Effector memory CD4-positive, alpha-beta T cell (primary cell): ENCODE measurements around the gene DCAF8L2.

Experiments used
- DNase-seq, 3 donors: peaks; one replicate each; pipeline ENCODE4 v3.0.0-alpha.2; 2020
- H3K27ac ChIP-seq: 2 replicates; pipeline ENCODE4 v1.7.0; 2013; ENCODE audit warnings: mild to moderate bottlenecking, low read length, moderate library complexity; ENCODE audit not compliant: insufficient read depth, poor library complexity, severe bottlenecking
- H3K27me3 ChIP-seq: replicated peaks from 2 replicates; pipeline ENCODE4 v1.7.0; 2013; ENCODE audit warnings: mild to moderate bottlenecking, low read length; ENCODE audit not compliant: insufficient read depth, control insufficient read depth, poor library complexity, severe bottlenecking
- H3K36me3 ChIP-seq: 2 replicates; pipeline ENCODE4 v1.7.0; 2013; ENCODE audit warnings: mild to moderate bottlenecking, low read length, moderate library complexity; ENCODE audit not compliant: control insufficient read depth, insufficient read depth
- H3K4me1 ChIP-seq: 2 replicates; pipeline ENCODE4 v1.7.0; 2013; ENCODE audit warnings: low read length, mild to moderate bottlenecking; ENCODE audit not compliant: control insufficient read depth, insufficient read depth, poor library complexity, severe bottlenecking
- H3K4me3 ChIP-seq: 2 replicates; pipeline ENCODE4 v1.7.0; 2013; ENCODE audit warnings: low read length, low read depth, mild to moderate bottlenecking; ENCODE audit not compliant: insufficient read depth, poor library complexity, severe bottlenecking
- H3K9me3 ChIP-seq: 2 replicates; pipeline ENCODE4 v1.7.0; 2013; ENCODE audit warnings: mild to moderate bottlenecking, low read length, moderate library complexity; ENCODE audit not compliant: control insufficient read depth

DCAF8L2 gene

DNA sequence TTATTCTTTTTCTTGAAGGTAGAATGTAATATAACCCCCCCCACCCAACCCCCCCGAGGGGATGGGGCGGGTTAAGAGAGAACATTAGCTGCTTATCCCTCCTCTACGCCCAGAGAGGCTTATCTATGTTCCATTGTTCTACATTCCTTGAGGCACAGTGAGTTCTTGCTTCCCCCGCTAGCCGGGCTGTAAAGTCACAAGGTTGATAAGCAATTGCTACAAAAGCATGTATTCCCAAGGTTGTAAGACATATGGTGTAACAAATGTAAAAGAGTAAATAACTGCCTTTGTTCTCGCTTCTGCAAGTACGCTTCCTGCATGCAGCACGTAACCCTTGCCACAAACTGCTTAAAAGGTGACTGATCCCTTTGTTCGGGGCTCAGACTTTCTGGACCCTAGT is 8.2 kb downstream of the DCAF8L2 start:
- H3K4me1 ChIP-seq = no peaks in the 10 kb centered on the region
- no peaks in the 10 kb centered on the region for H3K27me3 ChIP-seq
- no peak overlapping the region for H3K4me3 ChIP-seq
- no peak overlapping the region for H3K27ac ChIP-seq
- no peaks in the 10 kb centered on the region for H3K9me3 ChIP-seq
- no peak for DNase-seq
- H3K36me3 ChIP-seq = no peaks in the 10 kb centered on the region

DNA sequence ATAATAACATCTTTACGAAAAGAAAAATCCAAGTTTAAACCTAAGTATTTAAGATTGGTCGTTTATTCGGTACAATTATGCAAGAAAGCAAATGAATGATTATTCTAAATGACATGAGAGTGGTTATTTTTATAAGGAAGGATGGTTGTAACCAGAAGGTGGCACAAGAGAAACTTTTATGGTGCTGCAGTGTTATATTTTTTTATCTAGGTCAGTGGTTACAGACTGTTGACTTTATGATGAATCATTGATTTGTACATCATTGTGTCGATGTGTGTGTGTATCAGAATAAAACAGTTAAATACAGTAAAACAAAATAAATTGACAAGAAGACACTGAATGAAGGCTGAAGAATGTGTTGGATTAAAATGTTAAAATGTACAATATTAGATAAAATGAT is 9.8 kb downstream of the DCAF8L2 start:
- H3K27me3 ChIP-seq = no peaks in the 10 kb centered on the region
- no peaks in the 10 kb centered on the region for H3K36me3 ChIP-seq
- H3K4me3 ChIP-seq = no peak overlapping the region
- H3K9me3 ChIP-seq = no peaks in the 10 kb centered on the region
- H3K4me1 ChIP-seq = no peaks in the 10 kb centered on the region
- no peak for DNase-seq
- no peak overlapping the region for H3K27ac ChIP-seq

DNA sequence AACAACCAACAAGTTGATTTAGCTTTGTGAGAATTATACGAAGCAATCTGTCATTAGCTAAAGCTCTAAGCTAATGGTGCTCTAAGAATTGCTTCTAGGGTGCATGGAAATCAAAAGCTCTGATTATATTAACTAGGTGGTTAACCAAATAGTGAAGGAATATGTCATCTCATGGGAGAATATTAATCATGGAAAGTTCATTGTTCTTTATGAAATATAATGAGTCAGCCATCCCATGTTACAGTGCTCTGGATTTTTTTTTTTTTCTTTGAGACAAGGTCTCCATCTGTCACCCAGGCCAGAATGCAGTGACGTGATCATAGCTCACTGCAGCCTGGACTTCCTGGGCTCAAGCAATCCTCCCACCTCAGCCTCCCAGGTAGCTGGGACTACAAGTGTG is 10.5 kb downstream of the DCAF8L2 start:
- no peaks in the 10 kb centered on the region for H3K36me3 ChIP-seq
- H3K4me1 ChIP-seq = no peaks in the 10 kb centered on the region
- no peaks in the 10 kb centered on the region for H3K27me3 ChIP-seq
- no peak overlapping the region for H3K27ac ChIP-seq
- H3K4me3 ChIP-seq = no peak overlapping the region
- H3K9me3 ChIP-seq = no peaks in the 10 kb centered on the region
- no peak for DNase-seq

DNA sequence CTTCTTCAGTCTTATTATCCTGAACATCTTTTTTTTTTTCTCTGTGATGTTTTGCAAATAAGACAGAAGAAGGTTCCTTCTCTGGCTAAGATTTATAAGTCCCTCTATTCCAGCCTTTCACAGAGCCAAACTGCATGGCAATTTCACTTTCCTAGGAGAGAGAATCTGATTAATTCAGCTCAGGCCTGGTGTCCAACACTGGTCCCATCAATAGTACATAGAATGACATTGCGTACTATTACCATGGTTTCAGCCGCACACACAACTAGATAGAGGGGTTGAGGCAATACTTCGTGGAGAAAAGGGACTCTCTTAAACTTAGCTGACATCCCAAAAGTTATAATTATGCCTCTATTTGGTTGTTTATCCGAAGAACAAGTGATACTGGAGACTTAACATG is 18.5 kb downstream of the DCAF8L2 start:
- Histone ChIP-seq H3K4me3 (no peak overlapping the region), H3K9me3 (no peaks in the 10 kb centered on the region), H3K27ac (no peak overlapping the region), H3K4me1 (no peaks in the 10 kb centered on the region), H3K36me3 (no peaks in the 10 kb centered on the region), H3K27me3 (no peaks in the 10 kb centered on the region)
- no peak for DNase-seq

DNA sequence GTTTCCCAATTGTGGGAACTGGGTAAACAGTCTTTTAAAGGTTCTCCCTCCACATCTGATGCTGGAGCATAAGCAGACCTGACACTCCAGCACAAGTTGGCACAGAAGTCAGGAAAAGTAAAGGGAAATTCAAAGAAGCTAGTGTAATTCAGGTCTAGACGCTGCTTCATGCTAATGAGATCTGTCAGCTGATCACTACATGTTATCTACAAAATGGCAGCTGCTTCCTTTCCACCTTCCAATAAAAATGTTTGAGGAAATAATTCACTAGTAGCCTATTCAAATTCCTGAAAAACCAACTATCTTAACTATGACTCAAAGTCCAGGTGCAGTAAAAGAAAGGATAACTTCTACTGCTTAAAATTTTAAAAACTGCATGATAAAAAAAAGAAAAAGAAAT is 29.3 kb downstream of the DCAF8L2 start:
- H3K27ac ChIP-seq = no peak overlapping the region
- H3K4me3 ChIP-seq = no peak overlapping the region
- no peak for DNase-seq
- no peaks in the 10 kb centered on the region for H3K27me3 ChIP-seq
- no peaks in the 10 kb centered on the region for H3K9me3 ChIP-seq
- no peaks in the 10 kb centered on the region for H3K36me3 ChIP-seq
- no peaks in the 10 kb centered on the region for H3K4me1 ChIP-seq

DNA sequence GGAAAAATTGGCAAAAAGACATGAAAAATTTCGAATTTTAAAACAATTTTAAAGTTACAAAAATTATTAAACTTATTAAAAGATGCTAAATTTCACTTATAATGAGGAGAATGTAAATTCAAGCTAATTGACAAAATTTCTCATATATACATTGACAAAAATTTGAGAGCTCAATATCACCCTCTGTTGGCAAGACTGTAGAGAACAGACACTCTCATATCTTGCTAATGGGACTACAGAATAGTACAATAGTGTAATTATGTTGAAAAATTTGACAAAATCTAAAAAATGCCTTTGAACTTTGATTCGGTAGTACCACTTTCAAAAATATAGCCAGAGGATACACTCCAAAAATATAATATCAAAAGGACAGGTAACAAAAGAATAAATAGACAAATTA is 29.8 kb downstream of the DCAF8L2 start:
- Histone ChIP-seq H3K4me3 (no peak overlapping the region), H3K27ac (no peak overlapping the region), H3K9me3 (no peaks in the 10 kb centered on the region), H3K27me3 (no peaks in the 10 kb centered on the region), H3K4me1 (no peaks in the 10 kb centered on the region), H3K36me3 (no peaks in the 10 kb centered on the region)
- DNase-seq = no peak

DNA sequence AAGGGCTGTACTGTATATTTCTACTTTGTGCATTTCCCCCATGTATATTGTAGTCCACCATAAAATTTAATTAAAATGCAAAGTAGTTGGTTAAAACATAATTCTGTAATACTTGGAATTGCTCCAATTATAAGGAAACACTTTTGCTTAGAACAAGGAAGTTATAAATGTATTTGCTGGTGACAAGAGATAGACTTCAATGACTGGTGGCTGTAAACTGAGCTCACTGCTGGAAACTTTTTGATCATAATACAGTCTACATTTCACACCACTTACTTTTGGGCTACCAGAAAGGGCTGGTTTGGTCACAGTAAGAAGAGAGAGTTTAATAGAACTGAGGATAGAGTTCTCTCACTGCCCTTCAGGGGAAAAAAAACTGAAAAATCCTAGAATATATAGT is 32.7 kb downstream of the DCAF8L2 start:
- Histone ChIP-seq H3K36me3 (no peaks in the 10 kb centered on the region), H3K4me3 (no peak overlapping the region), H3K27me3 (no peaks in the 10 kb centered on the region), H3K4me1 (no peaks in the 10 kb centered on the region), H3K9me3 (no peaks in the 10 kb centered on the region), H3K27ac (no peak overlapping the region)
- no peak for DNase-seq

GRCh38 chrX:27626066-27626465 is 35.9 kb downstream of the DCAF8L2 start:
- no peak for DNase-seq
- H3K27ac ChIP-seq = no peak overlapping the region
- no peaks in the 10 kb centered on the region for H3K36me3 ChIP-seq
- no peaks in the 10 kb centered on the region for H3K4me1 ChIP-seq
- H3K27me3 ChIP-seq = no peaks in the 10 kb centered on the region
- no peaks in the 10 kb centered on the region for H3K9me3 ChIP-seq
- no peak overlapping the region for H3K4me3 ChIP-seq

GRCh38 chrX:27633328-27633727 is 43.2 kb downstream of the DCAF8L2 start:
- Histone ChIP-seq H3K36me3 (no peaks in the 10 kb centered on the region), H3K4me1 (no peaks in the 10 kb centered on the region), H3K9me3 (no peaks in the 10 kb centered on the region), H3K4me3 (no peak overlapping the region), H3K27ac (no peak overlapping the region), H3K27me3 (no peaks in the 10 kb centered on the region)
- no peak for DNase-seq

DNA sequence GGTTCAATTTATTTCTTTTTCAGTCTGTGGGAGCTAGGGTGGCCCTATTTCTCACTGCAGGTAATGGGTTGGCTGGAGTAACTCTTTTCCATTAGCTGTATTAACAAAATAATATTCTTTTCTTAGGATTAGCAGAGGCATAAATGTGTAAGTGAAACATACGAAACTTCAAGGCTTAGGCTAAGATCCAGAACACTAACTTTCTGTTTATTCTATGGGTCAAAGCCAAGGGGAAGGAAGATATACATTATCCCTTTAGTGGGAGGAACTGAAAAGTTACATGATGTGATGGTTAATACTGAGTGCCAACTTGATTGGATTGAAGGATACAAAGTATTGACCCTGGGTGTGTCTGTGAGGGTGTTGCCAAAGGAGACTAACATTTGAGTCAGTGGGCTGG is 66.4 kb downstream of the DCAF8L2 start:
- Histone ChIP-seq H3K4me3 (no peak overlapping the region), H3K27ac (no peak overlapping the region), H3K36me3 (no peaks in the 10 kb centered on the region), H3K4me1 (no peaks in the 10 kb centered on the region), H3K9me3 (no peaks in the 10 kb centered on the region), H3K27me3 (no peaks in the 10 kb centered on the region)
- DNase-seq = no peak

DNA sequence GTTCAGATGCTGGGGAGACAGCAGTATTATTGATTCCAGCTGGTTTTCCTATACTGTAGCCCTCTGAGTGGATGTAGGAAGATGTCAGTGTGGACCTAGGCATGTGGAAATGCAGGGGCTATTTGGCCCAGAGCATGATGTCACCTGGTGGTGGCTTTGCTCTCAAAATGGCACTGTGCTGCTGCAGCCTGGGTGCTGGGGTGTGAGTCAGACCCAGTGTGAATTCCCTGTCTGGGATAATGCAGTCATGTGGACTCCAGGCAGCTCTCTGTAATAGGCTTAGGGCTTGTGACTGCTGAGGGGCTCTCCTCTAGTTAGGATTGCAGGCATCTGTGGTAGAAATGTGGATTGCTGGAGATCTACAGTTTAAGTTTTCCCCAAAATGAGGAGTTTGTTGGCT is 70.7 kb downstream of the DCAF8L2 start:
- Histone ChIP-seq H3K27me3 (no peaks in the 10 kb centered on the region), H3K9me3 (no peaks in the 10 kb centered on the region), H3K4me1 (no peaks in the 10 kb centered on the region), H3K27ac (no peak overlapping the region), H3K4me3 (no peak overlapping the region), H3K36me3 (no peaks in the 10 kb centered on the region)
- DNase-seq = no peak
